Ammon's horn (tissue), 1 donor: Measurements from ENCODE around the gene KRTAP4-4.

ENCODE experiments used
- DNase-seq: peaks from one replicate; pipeline ENCODE4 v3.0.0-alpha.2; 2016; ENCODE audit warnings: low spot score

The KRTAP4-4 gene

DNA sequence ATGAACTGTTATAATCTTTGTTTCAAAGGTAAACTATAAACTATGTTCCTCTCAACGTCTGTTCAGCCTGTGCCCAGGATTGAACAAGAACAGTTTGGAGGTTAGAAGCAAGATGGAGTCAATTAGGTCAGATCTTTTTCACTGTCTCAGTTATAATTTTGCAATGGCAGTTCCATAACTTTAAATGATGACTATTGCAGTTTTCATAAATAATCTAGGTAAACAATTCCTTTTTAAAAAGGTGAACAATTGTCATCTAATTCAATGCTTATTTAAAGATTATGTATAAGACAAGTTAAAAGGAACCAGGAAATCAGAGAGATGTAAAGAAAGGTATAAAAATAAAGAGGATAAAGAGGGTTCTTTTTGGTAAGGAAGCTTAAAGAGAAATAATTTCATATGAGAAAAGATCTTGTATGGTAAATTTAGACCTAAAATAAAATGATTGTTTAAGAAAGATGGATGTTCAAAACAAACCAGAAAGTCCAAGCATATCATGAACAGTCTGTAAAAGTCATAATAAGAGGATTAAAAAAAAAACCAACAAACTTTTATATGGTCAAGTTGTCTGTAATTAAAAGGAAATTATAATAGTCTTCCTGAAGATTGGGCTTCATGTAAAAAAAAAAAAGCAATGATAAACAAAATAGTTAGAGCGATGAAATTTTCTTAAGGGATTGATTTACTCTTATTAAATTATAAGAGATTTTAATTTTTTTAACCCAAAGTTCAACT, 49.2 kb downstream of the KRTAP4-4 start:
- no peak for DNase-seq
